ENCODE measurements around the gene IPMK.
"Not testable (repeated sequence)": the region's sequence is repeated elsewhere in the genome, so short reads cannot be mapped to it uniquely, and the experiment has no call there.

The IPMK gene

GRCh38 chr10:58266826-58267712, 625 bp downstream of the IPMK start:
- DNase-seq (ENCODE audit: low spot score): peak; percentile 32

GRCh38 chr10:58266003-58266825, 1.5 kb downstream of the IPMK start:
- DNase-seq (ENCODE audit: low spot score): peak; percentile 43

- DNase-seq (ENCODE audit: low spot score): no peak
Measured at GRCh38 chr10:58265249-58265648, 2.4 kb downstream of the IPMK start.

GRCh38 chr10:58264780-58265179, 2.9 kb downstream of the IPMK start:
- DNase-seq (ENCODE audit: low spot score): no peak

- DNase-seq (ENCODE audit: low spot score): no peak
Measured at GRCh38 chr10:58262766-58263165, 4.9 kb downstream of the IPMK start.

- no peak for DNase-seq (ENCODE audit: low spot score)
Measured at GRCh38 chr10:58260334-58260733, 7.4 kb downstream of the IPMK start.

GRCh38 chr10:58258977-58259692, 8.6 kb downstream of the IPMK start:
- no peak for DNase-seq (ENCODE audit: low spot score)

- not testable (repeated sequence) for DNase-seq (ENCODE audit: low spot score)
Measured at GRCh38 chr10:58256013-58256780, 11.5 kb downstream of the IPMK start.

- no peak for DNase-seq (ENCODE audit: low spot score)
Measured at GRCh38 chr10:58254644-58255043, 13.1 kb downstream of the IPMK start.

GRCh38 chr10:58253184-58253583, 14.5 kb downstream of the IPMK start:
- no peak for DNase-seq (ENCODE audit: low spot score)

- DNase-seq (ENCODE audit: low spot score): not testable (repeated sequence)
Measured at GRCh38 chr10:58244666-58245065, 23.0 kb downstream of the IPMK start.

GRCh38 chr10:58244242-58244641, 23.5 kb downstream of the IPMK start:
- not testable (repeated sequence) for DNase-seq (ENCODE audit: low spot score)

GRCh38 chr10:58243801-58244200, 23.9 kb downstream of the IPMK start:
- DNase-seq (ENCODE audit: low spot score): not testable (repeated sequence)

- no peak for DNase-seq (ENCODE audit: low spot score)
Measured at GRCh38 chr10:58243269-58243668, 24.4 kb downstream of the IPMK start.

- DNase-seq (ENCODE audit: low spot score): no peak
Measured at GRCh38 chr10:58241346-58241745, 26.3 kb downstream of the IPMK start.

GRCh38 chr10:58240531-58240930, 27.2 kb downstream of the IPMK start:
- no peak for DNase-seq (ENCODE audit: low spot score)

GRCh38 chr10:58239561-58240169, 28.0 kb downstream of the IPMK start:
- DNase-seq (ENCODE audit: low spot score): no peak

GRCh38 chr10:58237014-58237834, 30.5 kb downstream of the IPMK start:
- no peak for DNase-seq (ENCODE audit: low spot score)

- not testable (repeated sequence) for DNase-seq (ENCODE audit: low spot score)
Measured at GRCh38 chr10:58229856-58230255, 37.8 kb downstream of the IPMK start.

GRCh38 chr10:58225654-58226053, 42.0 kb downstream of the IPMK start:
- DNase-seq (ENCODE audit: low spot score): no peak

Data from CD4-positive, alpha-beta T cell treated with Interleukin-15 for 4 hours (primary cell).